Pancreas (tissue), 10 donors: ENCODE measurements around the gene SLC43A1. TPM values are rescaled to one million over a fixed set of nuclear protein-coding genes. Genes with fewer than 3 reads are reported as not detected.
A peak's percentile ranks its signal among the peaks of the same experiment; 100 is the strongest.

Source experiments
- ATAC-seq, 4 donors: fragments of 200-7000 bp; cut with Tn5 transposase; one replicate each; pipeline versions ENCODE4 v1.8.0 to v1.9.1; 2020; ENCODE audit warnings: mild to moderate bottlenecking in 4 of 4, moderate library complexity in 4 of 4
- DNase-seq, 6 donors: peaks; one replicate each; pipeline ENCODE4 v3.0.0-alpha.2; 2020
- FAIRE-seq: peaks from 2 replicates; lab custom pipeline; 2012; peaks lifted over from hg19 to GRCh38; lab: Jason Lieb, UNC
- H3K27ac ChIP-seq, 4 donors: fragments of 200-600 bp; sonication (generic); 1 replicate in 3 of 4; 2 replicates in 1 of 4; pipeline versions ENCODE4 v1.5.0 to v1.8.0; 2020
- H3K27me3 ChIP-seq, 4 donors: fragments of 200-600 bp; one replicate each; pipeline ENCODE4 v1.8.0; 2021
- H3K36me3 ChIP-seq, 3 donors: fragments of 200-600 bp; sonication (generic) in 1 of 3; one replicate each; pipeline versions ENCODE4 v1.5.0 to v1.8.0; 2020 to 2021
- H3K4me1 ChIP-seq, 3 donors: fragments of 200-600 bp; one replicate each; pipeline ENCODE4 v1.8.0; 2021
- H3K4me3 ChIP-seq, 4 donors: fragments of 200-600 bp; sonication (generic) in 2 of 4; one replicate each; pipeline versions ENCODE4 v1.5.0 to v1.8.0; 2020 to 2021
- H3K9me3 ChIP-seq, 4 donors: fragments of 200-600 bp; one replicate each; pipeline ENCODE4 v1.8.0; 2021
- CTCF ChIP-seq, 4 donors: fragments of 200-600 bp; sonication (generic) in 3 of 4; IDR thresholded peaks; one replicate each; pipeline versions ENCODE4 v1.5.0 to v1.8.0; 2021; ENCODE audit warnings: antibody characterized with exemption in 4 of 4
- WGBS, 2 donors: extraction: QIAGEN DNeasy Blood & Tissue Kit; methylation state at CpG; one replicate each; pipeline ENCODE4 v1.1.7; 2013; 5-methylcytosine and 5-hydroxymethylcytosine counted together
- intact Hi-C, 3 donors: fragments of 100-400 bp; cut with DNase I; formaldehyde crosslinking; loops; one replicate each; pipeline versions ENCODE4 v1.11.1 to v1.14.2; 2022
- polyA plus RNA-seq, 2 donors: library from polyadenylated mRNA; stranded (reverse); fragments of 200-250 nt; gene quantifications; one replicate each; pipeline ENCODE4 v1.2.3, GENCODE V29; 2013
- total RNA-seq, 6 donors: library from RNA; stranded (reverse); fragmentation: NEBNext Ultra II Directional in 4 of 6; extraction: Animal tissue kit (Norgen Biotek cat#: 25700) in 4 of 6; gene quantifications; one replicate each; pipeline versions ENCODE4 v1.2.1 to v1.2.4, GENCODE V29; 2021 to 2023
- donor health status: healthy with polysubstance abuse.
- donor health status: DM: no; HTN: no; CAD: no; lungs with moderate emphysema.
- donor health status: DM: no; HTN: no; CAD: no.
- donor health status: control.
- donor health status: control.
- donor health status: Bipolar disorder and iron deficiency.
- donor health status: DM: yes; HTN: yes; CAD: no.
- donor health status: DM: no; HTN: no; CAD: no.
- donor health status: DM: no; HTN: no; CAD: no.
- donor health status: DM: yes; HTN: yes; CAD: no.

The SLC43A1 gene
- total and polyA plus RNA-seq, 8 donors, result 78.3 to 280 (median 122) TPM

GRCh38 chr11:57482782-57483561 is 32.5 kb downstream of the SLC43A1 start:
- peak in 1 of 4 donors; percentile 15 for TF ChIP-seq CTCF (IDR thresholded peaks at IDR 0.05)
- H3K9me3 ChIP-seq, result no peaks in the 10 kb centered on the region
- H3K27ac ChIP-seq, result no peak overlapping the region
- peaks cover 0 to 45% (median 19%) of the 10 kb centered on the region in 3 donors for H3K36me3 ChIP-seq
- ATAC-seq, result peak in 3 of 4 donors; percentile 11 to 59 (median 19)
- H3K4me3 ChIP-seq, result peak overlapping the region in 1 of 4 donors; percentile 27
- DNase-seq, result peak in 2 of 6 donors; percentile 14 to 71
- H3K27me3 ChIP-seq, result no peaks in the 10 kb centered on the region
- WGBS, 2 donors, result 46 to 48% methylated on average over 41 to 52 of the region's 52 CpGs
- no peak for FAIRE-seq
- intact Hi-C loops, result loop anchor here in 2 of 3 donors (5.0 to 10.0 kb wide), 2 partner anchors 39 to 138 kb away; no protein-coding TSS in a partner anchor
- H3K4me1 ChIP-seq, result peaks cover 0 to 3% (median 0%) of the 10 kb centered on the region in 3 donors

GRCh38 chr11:57481915-57482781 is 33.4 kb downstream of the SLC43A1 start:
- WGBS, 2 donors, result 52 to 58% methylated on average over 29 to 44 of the region's 44 CpGs
- no peak for TF ChIP-seq CTCF (IDR thresholded peaks at IDR 0.05)
- no peak for FAIRE-seq
- no peak for ATAC-seq
- H3K4me3 ChIP-seq, result peak overlapping the region in 1 of 4 donors; percentile 27
- no peaks in the 10 kb centered on the region for H3K27me3 ChIP-seq
- no peaks in the 10 kb centered on the region for H3K9me3 ChIP-seq
- intact Hi-C loops, result loop anchor here in 2 of 3 donors (5.0 to 10.0 kb wide), 2 partner anchors 40 to 137 kb away; no protein-coding TSS in a partner anchor
- peaks cover 0 to 37% (median 19%) of the 10 kb centered on the region in 3 donors for H3K36me3 ChIP-seq
- H3K4me1 ChIP-seq, result peaks cover 6 to 9% (median 6%) of the 10 kb centered on the region in 3 donors
- peak in 1 of 6 donors; percentile 72 for DNase-seq
- no peak overlapping the region for H3K27ac ChIP-seq

- H3K4me1 ChIP-seq, result peaks cover 10 to 14% (median 14%) of the 10 kb centered on the region in 3 donors
- H3K27me3 ChIP-seq, result no peaks in the 10 kb centered on the region
- no peak overlapping the region for H3K27ac ChIP-seq
- FAIRE-seq (no peak), ATAC-seq (no peak), DNase-seq (no peak)
- H3K36me3 ChIP-seq, result peaks cover 0 to 32% (median 19%) of the 10 kb centered on the region in 3 donors
- H3K9me3 ChIP-seq, result no peaks in the 10 kb centered on the region
- intact Hi-C loops, result loop anchor here in 2 of 3 donors (5.0 to 10.0 kb wide), 2 partner anchors 41 to 137 kb away; no protein-coding TSS in a partner anchor
- 50 to 100% methylated on average over 1 to 2 of the region's 2 CpGs for WGBS, 2 donors
- no peak overlapping the region for H3K4me3 ChIP-seq
- TF ChIP-seq CTCF (IDR thresholded peaks at IDR 0.05), result no peak
These were observed 34.2 kb downstream of the SLC43A1 start for GRCh38 chr11:57481315-57481714.

- no peak for FAIRE-seq
- peak; percentile 22 to 40 (median 33) for ATAC-seq
- 23% methylated on average over 9 of the region's 9 CpGs for WGBS, 2 donors
These were observed 34.9 kb downstream of the SLC43A1 start for GRCh38 chr11:57480409-57481137.

More at GRCh38 chr11:57480409-57481137, 34.9 kb downstream of the SLC43A1 start:
- H3K9me3 ChIP-seq, result no peaks in the 10 kb centered on the region
- intact Hi-C loops, result loop anchor here in 2 of 3 donors (5.0 to 10.0 kb wide), 2 partner anchors 42 to 136 kb away; no protein-coding TSS in a partner anchor
- H3K36me3 ChIP-seq, result peaks cover 0 to 24% (median 14%) of the 10 kb centered on the region in 3 donors
- peaks cover 14 to 19% (median 17%) of the 10 kb centered on the region in 3 donors for H3K4me1 ChIP-seq
- H3K27me3 ChIP-seq, result no peaks in the 10 kb centered on the region
- no peak overlapping the region for H3K4me3 ChIP-seq
- DNase-seq, result peak; percentile 57 to 88 (median 76)
- no peak overlapping the region for H3K27ac ChIP-seq
- TF ChIP-seq CTCF (IDR thresholded peaks at IDR 0.05), result peak; percentile 17 to 63 (median 50)
